Measurements from ENCODE around the gene NUTM1. TPM values are rescaled to one million over a fixed set of nuclear protein-coding genes. Genes with fewer than 3 reads are reported as not detected.

The NUTM1 gene
- total RNA-seq, 1 donor from 2014 or later, result not detected

GRCh38 chr15:34358367-34358766, 15.3 kb downstream of the NUTM1 start:
- DNase-seq (ENCODE audit: low read depth), result no peak
- peak; percentile 29 for TF ChIP-seq CTCF (conservative IDR thresholded peaks at IDR 0.05; ENCODE audit: low read depth, low read length)
- no peak overlapping the region for H3K4me3 ChIP-seq (ENCODE audit: low read depth, low read length)

- DNase-seq (ENCODE audit: low read depth), result no peak
- TF ChIP-seq CTCF (conservative IDR thresholded peaks at IDR 0.05; ENCODE audit: low read depth, low read length), result no peak
- no peak overlapping the region for H3K4me3 ChIP-seq (ENCODE audit: low read depth, low read length)
Observed at GRCh38 chr15:34358948-34359347, 15.8 kb downstream of the NUTM1 start.

GRCh38 chr15:34359416-34359815, 16.3 kb downstream of the NUTM1 start:
- no peak for TF ChIP-seq CTCF (conservative IDR thresholded peaks at IDR 0.05; ENCODE audit: low read depth, low read length)
- no peak overlapping the region for H3K4me3 ChIP-seq (ENCODE audit: low read depth, low read length)
- no peak for DNase-seq (ENCODE audit: low read depth)

- H3K4me3 ChIP-seq (ENCODE audit: low read depth, low read length), result no peak overlapping the region
- no peak for DNase-seq (ENCODE audit: low read depth)
- no peak for TF ChIP-seq CTCF (conservative IDR thresholded peaks at IDR 0.05; ENCODE audit: low read depth, low read length)
Observed at GRCh38 chr15:34360298-34360697, 17.2 kb downstream of the NUTM1 start.

- no peak for TF ChIP-seq CTCF (conservative IDR thresholded peaks at IDR 0.05; ENCODE audit: low read depth, low read length)
- no peak overlapping the region for H3K4me3 ChIP-seq (ENCODE audit: low read depth, low read length)
- no peak for DNase-seq (ENCODE audit: low read depth)
Observed at GRCh38 chr15:34361278-34361677, 18.2 kb downstream of the NUTM1 start.

- TF ChIP-seq CTCF (conservative IDR thresholded peaks at IDR 0.05; ENCODE audit: low read depth, low read length), result no peak
- no peak for DNase-seq (ENCODE audit: low read depth)
- no peak overlapping the region for H3K4me3 ChIP-seq (ENCODE audit: low read depth, low read length)
Observed at GRCh38 chr15:34362047-34362773, 19.1 kb downstream of the NUTM1 start.

- no peak overlapping the region for H3K4me3 ChIP-seq (ENCODE audit: low read depth, low read length)
- DNase-seq (ENCODE audit: low read depth), result no peak
- TF ChIP-seq CTCF (conservative IDR thresholded peaks at IDR 0.05; ENCODE audit: low read depth, low read length), result no peak
Observed at GRCh38 chr15:34364041-34364440, 20.9 kb downstream of the NUTM1 start.
